ENCODE measurements around the gene CDPF1.

DNA sequence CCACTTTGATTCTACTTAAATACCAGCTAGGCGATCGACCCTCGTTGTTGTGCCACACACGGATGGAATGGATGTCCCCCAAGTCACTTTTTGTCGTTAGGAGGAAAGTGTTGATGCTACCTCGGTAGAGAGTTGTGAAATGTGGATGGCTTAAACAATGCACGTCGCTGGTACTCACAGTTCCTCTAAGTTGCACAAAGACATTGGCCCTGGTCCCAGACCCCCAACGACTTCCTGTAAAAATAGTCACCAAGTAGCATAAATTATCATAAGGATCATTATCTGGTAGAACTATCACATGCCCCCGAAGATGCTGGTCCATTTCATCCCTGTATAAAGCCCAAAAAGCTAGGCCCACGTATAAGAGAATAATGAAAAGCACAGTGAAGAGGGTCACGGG lies 9.3 kb upstream of the CDPF1 start:
- TF ChIP-seq POLR2AphosphoS5 (IDR thresholded peaks at IDR 0.05; ENCODE audit: borderline replicate concordance, low read depth, low read length): no peak
- no peak for TF ChIP-seq EZH2 (IDR thresholded peaks at IDR 0.05)
